ENCODE results near the gene NANS. TPM values are rescaled to one million over a fixed set of nuclear protein-coding genes. Genes with fewer than 3 reads are reported as not detected.

NANS gene, protein sequence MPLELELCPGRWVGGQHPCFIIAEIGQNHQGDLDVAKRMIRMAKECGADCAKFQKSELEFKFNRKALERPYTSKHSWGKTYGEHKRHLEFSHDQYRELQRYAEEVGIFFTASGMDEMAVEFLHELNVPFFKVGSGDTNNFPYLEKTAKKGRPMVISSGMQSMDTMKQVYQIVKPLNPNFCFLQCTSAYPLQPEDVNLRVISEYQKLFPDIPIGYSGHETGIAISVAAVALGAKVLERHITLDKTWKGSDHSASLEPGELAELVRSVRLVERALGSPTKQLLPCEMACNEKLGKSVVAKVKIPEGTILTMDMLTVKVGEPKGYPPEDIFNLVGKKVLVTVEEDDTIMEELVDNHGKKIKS
- total RNA-seq, result 62.1 and 81.3 TPM in 2 replicates

DNA sequence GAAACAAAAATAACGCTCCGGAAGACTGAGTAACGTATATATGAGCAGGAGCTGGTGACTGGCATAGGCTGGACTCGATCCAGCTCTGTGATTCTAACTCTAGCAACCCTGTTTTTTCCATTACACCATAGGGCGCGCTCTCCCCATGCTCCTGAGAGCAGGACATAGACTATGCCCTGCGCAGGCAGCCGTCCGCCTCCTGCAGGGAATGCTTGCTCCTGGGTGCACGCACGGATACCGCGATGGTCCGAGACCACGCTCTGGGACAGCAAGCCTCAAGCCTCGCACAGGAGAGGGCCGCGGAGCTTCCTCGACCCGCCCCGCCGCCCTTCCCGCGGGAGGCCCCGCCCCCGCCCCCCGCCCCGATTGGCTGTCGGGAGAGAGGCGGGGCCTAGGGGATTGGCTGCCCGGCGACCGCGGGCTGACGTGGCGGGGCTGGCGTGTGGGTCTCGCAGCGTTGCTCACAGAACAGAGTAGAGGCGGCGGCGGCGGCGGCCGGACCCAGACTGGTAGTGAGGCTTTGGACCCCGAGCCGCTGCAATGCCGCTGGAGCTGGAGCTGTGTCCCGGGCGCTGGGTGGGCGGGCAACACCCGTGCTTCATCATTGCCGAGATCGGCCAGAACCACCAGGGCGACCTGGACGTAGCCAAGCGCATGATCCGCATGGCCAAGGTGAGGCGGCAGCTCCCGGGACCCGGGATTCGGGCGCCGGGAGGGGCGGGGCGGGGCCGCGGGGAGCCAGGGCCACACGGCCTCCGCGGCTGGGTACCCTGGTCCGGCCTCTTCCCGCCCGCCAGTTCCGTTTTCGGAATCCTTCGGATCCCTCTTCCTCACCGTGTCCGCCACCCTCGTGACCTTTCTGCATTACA lies at the start of gene NANS:
NANS (plus strand) TSS at position 464 of the 869 bp plus-strand sequence; CDS start at position 541, 77 bp downstream.

DNA sequence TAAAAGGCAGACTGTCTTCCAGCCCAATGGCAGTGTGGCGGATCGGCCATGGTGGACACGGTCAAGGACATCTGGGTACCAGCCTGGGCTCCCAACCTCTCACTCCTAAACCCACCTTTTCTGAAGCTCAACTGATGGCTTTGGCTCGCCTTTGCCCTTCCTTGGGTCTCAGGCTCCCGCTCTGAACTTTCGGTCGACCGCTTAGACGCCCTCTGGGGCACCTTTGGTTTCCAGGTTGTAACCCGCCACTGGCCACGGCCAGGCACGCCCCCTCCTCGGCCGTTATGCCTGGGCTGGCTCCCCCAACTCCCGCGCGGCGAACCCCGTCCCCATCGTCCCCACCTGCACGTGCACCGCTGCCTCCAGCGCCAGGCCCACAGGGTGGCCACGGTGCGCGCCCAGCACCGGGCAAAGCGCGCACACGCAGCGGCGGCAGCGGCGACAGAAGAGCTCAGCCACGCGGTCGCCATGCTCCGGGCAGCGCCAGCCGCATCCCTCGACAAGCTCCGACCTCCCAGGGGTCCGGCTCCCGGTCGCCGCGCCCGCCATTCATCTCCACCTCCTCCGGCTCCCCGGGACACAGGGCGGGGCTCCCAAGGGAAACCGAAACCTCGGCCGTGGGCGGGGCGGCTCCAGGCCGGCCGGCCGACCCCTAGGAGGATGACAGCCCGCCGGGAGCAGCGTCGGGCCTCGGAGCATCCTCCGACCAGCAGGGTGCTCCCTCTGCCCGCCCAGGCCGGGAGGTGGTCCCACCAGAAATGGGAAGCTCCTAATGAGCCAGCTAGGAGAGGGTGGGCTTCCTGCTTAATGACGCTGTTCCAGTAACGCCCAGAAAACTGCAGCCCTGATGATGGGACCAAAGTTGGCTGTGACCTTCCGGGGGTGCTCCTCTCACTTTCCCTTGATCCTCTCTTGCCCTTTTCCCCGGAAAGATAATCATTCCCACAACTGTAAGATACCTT lies 62.4 kb downstream of the NANS start, which contains the start of gene TRIM14:
TRIM14 (minus strand) TSS at position 583 of the 962 bp plus-strand sequence; CDS start at position 549, 34 bp downstream.

Other genes starting within 250 kb of the NANS start
- gene FOXE1, start 203.5 kb upstream of the NANS start, total RNA-seq, result not detected in 2 replicates
- gene TRMO, start 134.2 kb upstream of the NANS start, total RNA-seq, result 11.7 and 17.9 TPM in 2 replicates
- not detected in 2 replicates for gene HEMGN, start 118.6 kb upstream of the NANS start, total RNA-seq
- gene ANP32B, start 73.4 kb upstream of the NANS start, total RNA-seq, result 10.2 and 11.4 TPM in 2 replicates
- gene TRIM14, start 62.5 kb downstream of the NANS start, total RNA-seq, result 0.94 and 1.4 TPM in 2 replicates
- under 0.01 TPM in 2 replicates for gene CORO2A, start 135.9 kb downstream of the NANS start, total RNA-seq
- gene TBC1D2, start 198.9 kb downstream of the NANS start, total RNA-seq, result 1.6 and 4.4 TPM in 2 replicates